ENCODE data around the gene NEUROD1. TPM values are rescaled to one million over a fixed set of nuclear protein-coding genes. Genes with fewer than 3 reads are reported as not detected.

Gene NEUROD1
- total RNA-seq, 2 experiments from 2014 or later = not detected

- no peak overlapping the region for H3K4me3 ChIP-seq (ENCODE audit: low read depth, low read length, poor library complexity, severe bottlenecking)
- no peaks in the 10 kb centered on the region for H4K20me1 ChIP-seq (ENCODE audit: insufficient read depth, low read length)
- TF ChIP-seq, protein P1, sequence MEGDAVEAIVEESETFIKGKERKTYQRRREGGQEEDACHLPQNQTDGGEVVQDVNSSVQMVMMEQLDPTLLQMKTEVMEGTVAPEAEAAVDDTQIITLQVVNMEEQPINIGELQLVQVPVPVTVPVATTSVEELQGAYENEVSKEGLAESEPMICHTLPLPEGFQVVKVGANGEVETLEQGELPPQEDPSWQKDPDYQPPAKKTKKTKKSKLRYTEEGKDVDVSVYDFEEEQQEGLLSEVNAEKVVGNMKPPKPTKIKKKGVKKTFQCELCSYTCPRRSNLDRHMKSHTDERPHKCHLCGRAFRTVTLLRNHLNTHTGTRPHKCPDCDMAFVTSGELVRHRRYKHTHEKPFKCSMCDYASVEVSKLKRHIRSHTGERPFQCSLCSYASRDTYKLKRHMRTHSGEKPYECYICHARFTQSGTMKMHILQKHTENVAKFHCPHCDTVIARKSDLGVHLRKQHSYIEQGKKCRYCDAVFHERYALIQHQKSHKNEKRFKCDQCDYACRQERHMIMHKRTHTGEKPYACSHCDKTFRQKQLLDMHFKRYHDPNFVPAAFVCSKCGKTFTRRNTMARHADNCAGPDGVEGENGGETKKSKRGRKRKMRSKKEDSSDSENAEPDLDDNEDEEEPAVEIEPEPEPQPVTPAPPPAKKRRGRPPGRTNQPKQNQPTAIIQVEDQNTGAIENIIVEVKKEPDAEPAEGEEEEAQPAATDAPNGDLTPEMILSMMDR (conservative IDR thresholded peaks at IDR 0.05; ENCODE audit: low read length) = no peak
- TF ChIP-seq EZH2phosphoT487 (IDR thresholded peaks at IDR 0.05; ENCODE audit: borderline replicate concordance, low read depth, low read length) = no peak
- CTCF ChIA-PET (ENCODE audit: unreplicated experiment) = no interaction called here
- no peaks in the 10 kb centered on the region for H3K9me2 ChIP-seq (ENCODE audit: insufficient read depth, low read length)
- no peaks in the 10 kb centered on the region for H3K36me3 ChIP-seq (ENCODE audit: insufficient read depth, low read length)
- no TSS peak for BruUV-seq (replicated peaks)
- H3K9me3 ChIP-seq (ENCODE audit: low read length) = no peaks in the 10 kb centered on the region
- H3K4me2 ChIP-seq (ENCODE audit: low read length) = no peak overlapping the region
- no peak for DNase-seq (ENCODE audit: low spot score)
- H2AFZ ChIP-seq (ENCODE audit: low read length) = no peak overlapping the region
- POLR2A ChIA-PET = interaction anchor here (0.5 to 2.0 kb wide), 6 partner anchors 18 to 607 kb away, joined by 3 to 6 read pairs (median 4); no protein-coding TSS in a partner anchor
- no peaks in the 10 kb centered on the region for H3K79me2 ChIP-seq (ENCODE audit: insufficient read depth, low read depth, low read length)
- H3K4me1 ChIP-seq (ENCODE audit: insufficient read depth, low read length, poor library complexity, severe bottlenecking) = peaks cover 15% of the 10 kb centered on the region
- intact Hi-C loops (cut with micrococcal nuclease; ENCODE audit: unreplicated experiment) = no loop called here
- H3K27ac ChIP-seq (ENCODE audit: low read depth, low read length, poor library complexity, severe bottlenecking) = no peak overlapping the region
Measured at GRCh38 chr2:181685150-181685688, 4.9 kb upstream of the NEUROD1 start.

DNA sequence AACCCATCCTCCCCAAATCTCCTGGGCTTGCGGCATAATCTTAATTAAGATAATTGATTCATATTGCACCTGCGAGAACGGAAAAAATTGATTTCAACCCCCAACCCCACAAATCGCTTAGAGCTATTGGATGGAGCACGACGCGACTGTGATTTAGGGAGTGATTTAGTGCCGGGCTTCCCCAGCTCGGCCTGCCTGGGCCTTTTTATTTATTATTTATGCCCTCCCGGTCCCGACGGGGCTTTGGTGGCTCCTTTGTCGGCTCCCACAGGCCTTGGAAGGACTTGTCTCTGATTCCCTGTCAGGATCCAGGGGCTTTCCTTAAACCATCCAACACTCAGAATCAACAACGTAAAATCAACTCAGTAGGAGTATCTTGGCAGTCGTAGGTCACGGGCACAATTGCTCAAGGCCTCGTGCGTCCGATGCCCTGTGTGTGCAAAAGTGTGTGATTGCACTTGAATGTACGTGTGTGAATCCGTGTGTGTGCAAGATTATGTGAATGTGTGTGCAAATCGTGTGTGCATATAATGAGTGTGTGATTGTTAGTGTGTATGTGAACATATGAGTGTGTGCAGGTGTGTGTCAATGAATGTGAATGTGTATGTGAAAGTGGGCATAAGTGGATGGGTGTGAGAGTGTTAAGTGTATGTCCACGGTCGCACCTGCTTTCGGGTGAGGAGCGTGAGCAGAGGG lies 4.3 kb upstream of the NEUROD1 start:
- Histone ChIP-seq H3K27ac (ENCODE audit: low read depth, low read length, poor library complexity, severe bottlenecking) (no peak overlapping the region), H3K9me2 (ENCODE audit: insufficient read depth, low read length) (no peaks in the 10 kb centered on the region), H3K4me2 (ENCODE audit: low read length) (no peak overlapping the region), H4K20me1 (ENCODE audit: insufficient read depth, low read length) (no peaks in the 10 kb centered on the region), H3K36me3 (ENCODE audit: insufficient read depth, low read length) (no peaks in the 10 kb centered on the region), H3K79me2 (ENCODE audit: insufficient read depth, low read depth, low read length) (no peaks in the 10 kb centered on the region), H2AFZ (ENCODE audit: low read length) (no peak overlapping the region), H3K4me1 (ENCODE audit: insufficient read depth, low read length, poor library complexity, severe bottlenecking) (peaks cover 15% of the 10 kb centered on the region), H3K4me3 (ENCODE audit: low read depth, low read length, poor library complexity, severe bottlenecking) (no peak overlapping the region), H3K9me3 (ENCODE audit: low read length) (no peaks in the 10 kb centered on the region)
- DNase-seq (ENCODE audit: low spot score) = no peak
- no TSS peak for BruUV-seq (replicated peaks)
- CTCF ChIA-PET (ENCODE audit: unreplicated experiment) = no interaction called here
- POLR2A ChIA-PET = interaction anchor here (0.6 to 0.7 kb wide), 2 partner anchors 885 to 956 kb away, joined by 3 to 4 read pairs; no protein-coding TSS in a partner anchor
- intact Hi-C loops (cut with micrococcal nuclease; ENCODE audit: unreplicated experiment) = no loop called here
- TF ChIP-seq, protein P1 (conservative IDR thresholded peaks at IDR 0.05; ENCODE audit: low read length) = no peak
- no peak for TF ChIP-seq EZH2phosphoT487 (IDR thresholded peaks at IDR 0.05; ENCODE audit: borderline replicate concordance, low read depth, low read length)

All from OCI-LY7 (cell line).